ENCODE data around the gene LRRC75A.
"Not testable (repeated sequence)": the region's sequence is repeated elsewhere in the genome, so short reads cannot be mapped to it uniquely, and the experiment has no call there.

The LRRC75A gene

GRCh38 chr17:16455997-16456741 lies 35.8 kb downstream of the LRRC75A start:
- DNase-seq (ENCODE audit: low spot score), result no peak
- TF ChIP-seq, protein P1, sequence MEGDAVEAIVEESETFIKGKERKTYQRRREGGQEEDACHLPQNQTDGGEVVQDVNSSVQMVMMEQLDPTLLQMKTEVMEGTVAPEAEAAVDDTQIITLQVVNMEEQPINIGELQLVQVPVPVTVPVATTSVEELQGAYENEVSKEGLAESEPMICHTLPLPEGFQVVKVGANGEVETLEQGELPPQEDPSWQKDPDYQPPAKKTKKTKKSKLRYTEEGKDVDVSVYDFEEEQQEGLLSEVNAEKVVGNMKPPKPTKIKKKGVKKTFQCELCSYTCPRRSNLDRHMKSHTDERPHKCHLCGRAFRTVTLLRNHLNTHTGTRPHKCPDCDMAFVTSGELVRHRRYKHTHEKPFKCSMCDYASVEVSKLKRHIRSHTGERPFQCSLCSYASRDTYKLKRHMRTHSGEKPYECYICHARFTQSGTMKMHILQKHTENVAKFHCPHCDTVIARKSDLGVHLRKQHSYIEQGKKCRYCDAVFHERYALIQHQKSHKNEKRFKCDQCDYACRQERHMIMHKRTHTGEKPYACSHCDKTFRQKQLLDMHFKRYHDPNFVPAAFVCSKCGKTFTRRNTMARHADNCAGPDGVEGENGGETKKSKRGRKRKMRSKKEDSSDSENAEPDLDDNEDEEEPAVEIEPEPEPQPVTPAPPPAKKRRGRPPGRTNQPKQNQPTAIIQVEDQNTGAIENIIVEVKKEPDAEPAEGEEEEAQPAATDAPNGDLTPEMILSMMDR (IDR thresholded peaks at IDR 0.05; ENCODE audit: extremely low read depth, insufficient read depth, missing control alignments), result no peak
- in situ Hi-C loops (cut with MboI; ENCODE audit: low pct_unique_long_range_greater_than_20kb, low sequenced_read_pairs, unreplicated experiment), result no loop called here

DNA sequence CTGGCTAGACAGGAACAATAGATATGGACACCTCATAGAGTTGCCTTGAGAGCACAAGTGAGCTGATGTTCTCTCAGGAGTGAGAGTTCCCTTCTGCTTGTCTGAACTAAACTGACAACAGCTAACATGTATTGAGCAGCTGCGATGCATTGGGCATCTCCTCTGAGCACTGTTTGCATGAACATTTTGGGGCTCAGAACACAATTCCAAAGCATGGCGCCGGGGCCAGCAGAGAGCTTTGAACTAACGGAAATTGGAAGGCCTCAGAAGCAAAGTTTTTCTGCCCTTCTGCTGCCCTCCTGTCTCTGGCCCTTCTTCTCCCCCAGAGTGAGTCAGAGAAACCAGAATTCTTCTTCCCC lies 38.5 kb downstream of the LRRC75A start:
- in situ Hi-C loops (cut with MboI; ENCODE audit: low pct_unique_long_range_greater_than_20kb, low sequenced_read_pairs, unreplicated experiment), result no loop called here
- TF ChIP-seq, protein P1 (IDR thresholded peaks at IDR 0.05; ENCODE audit: extremely low read depth, insufficient read depth, missing control alignments), result no peak
- no peak for DNase-seq (ENCODE audit: low spot score)

DNA sequence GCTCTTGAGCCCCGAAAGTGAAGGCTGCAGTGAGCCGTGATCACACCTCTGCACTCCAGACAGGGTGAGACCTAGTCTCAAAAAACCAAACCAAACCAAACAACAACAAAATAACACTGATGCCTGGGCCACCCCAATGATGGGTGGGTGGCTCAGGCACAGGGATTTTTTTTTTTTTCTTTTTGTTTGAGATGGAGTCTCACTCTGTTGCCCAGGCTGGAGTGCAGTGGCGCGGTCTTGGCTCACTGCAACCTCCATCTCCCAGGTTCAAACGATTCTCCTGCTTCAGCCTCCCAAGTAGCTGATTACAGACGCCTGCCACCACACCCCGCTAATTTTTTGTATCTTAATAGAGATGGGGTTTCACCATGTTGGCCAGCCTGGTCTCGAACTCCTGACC lies 39.7 kb downstream of the LRRC75A start:
- DNase-seq (ENCODE audit: low spot score); in situ Hi-C loops (cut with MboI; ENCODE audit: low pct_unique_long_range_greater_than_20kb, low sequenced_read_pairs, unreplicated experiment): not testable (repeated sequence)

- DNase-seq (ENCODE audit: low spot score), result no peak
- in situ Hi-C loops (cut with MboI; ENCODE audit: low pct_unique_long_range_greater_than_20kb, low sequenced_read_pairs, unreplicated experiment), result no loop called here
- TF ChIP-seq, protein P1 (IDR thresholded peaks at IDR 0.05; ENCODE audit: extremely low read depth, insufficient read depth, missing control alignments), result no peak
These were observed 42.0 kb downstream of the LRRC75A start for GRCh38 chr17:16450028-16450427.

DNA sequence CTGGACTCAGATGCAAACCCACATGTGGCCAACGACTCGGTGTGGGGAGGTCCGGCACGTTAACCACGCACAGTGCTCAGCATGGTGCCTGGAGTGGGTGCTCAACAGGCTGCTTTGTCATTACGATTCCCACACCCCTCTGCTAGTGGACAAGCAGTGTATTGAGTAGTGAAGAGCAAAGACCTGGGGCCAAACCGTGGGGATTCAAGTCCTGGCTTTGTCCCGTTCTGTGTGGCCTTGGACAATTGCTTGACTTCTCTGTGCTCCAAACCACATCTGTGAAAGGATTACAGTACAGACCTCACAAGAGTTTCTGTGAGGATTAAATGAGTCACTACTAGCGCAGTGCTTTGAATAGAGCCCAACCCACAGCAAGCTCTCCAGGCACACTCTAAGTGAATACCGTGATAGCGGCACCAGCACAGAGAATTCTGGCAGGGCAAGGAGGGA lies 42.8 kb downstream of the LRRC75A start:
- no peak for DNase-seq (ENCODE audit: low spot score)
- TF ChIP-seq, protein P1 (IDR thresholded peaks at IDR 0.05; ENCODE audit: extremely low read depth, insufficient read depth, missing control alignments), result no peak
- in situ Hi-C loops (cut with MboI; ENCODE audit: low pct_unique_long_range_greater_than_20kb, low sequenced_read_pairs, unreplicated experiment), result no loop called here

DNA sequence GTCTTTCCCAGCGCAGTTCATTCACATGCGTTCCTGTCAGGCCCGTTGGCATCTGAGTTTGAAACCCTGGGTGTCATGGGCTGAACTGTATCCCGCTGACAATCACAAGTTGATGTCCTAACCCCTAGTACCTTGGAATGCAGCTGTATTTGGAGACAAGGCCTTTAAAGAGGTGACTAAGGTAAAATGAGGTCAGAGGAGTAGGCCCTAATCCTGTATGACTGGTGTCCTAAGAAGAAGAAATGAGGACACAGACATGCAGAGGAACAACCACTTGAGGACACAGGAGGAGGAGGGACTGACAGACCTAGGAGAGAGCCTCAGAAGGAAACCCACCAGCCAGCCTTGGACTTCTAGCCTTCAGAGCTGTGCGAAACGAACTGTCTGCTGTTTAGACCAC lies 43.5 kb downstream of the LRRC75A start:
- TF ChIP-seq, protein P1 (IDR thresholded peaks at IDR 0.05; ENCODE audit: extremely low read depth, insufficient read depth, missing control alignments), result no peak
- DNase-seq (ENCODE audit: low spot score), result no peak
- in situ Hi-C loops (cut with MboI; ENCODE audit: low pct_unique_long_range_greater_than_20kb, low sequenced_read_pairs, unreplicated experiment), result no loop called here

DNA sequence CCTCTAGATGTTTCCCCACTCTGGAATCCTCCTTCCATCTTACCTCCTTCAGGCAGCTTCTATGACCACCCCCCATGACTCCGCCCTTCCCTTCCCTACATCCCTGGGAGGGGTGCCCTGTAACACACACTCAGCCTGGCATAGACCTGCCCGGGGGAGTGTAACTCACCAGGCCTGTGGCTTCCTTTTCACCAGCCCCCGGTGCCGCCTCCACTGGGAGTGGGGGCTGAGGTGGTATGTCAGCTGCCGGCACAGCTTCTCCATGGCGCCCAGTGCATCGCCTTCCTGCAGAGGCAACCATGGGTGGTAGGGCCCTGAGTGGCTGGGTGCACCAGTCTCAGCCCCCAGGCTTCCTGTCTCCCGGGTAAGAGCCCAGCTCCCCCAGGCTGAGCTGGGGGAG lies 44.3 kb downstream of the LRRC75A start:
- in situ Hi-C loops (cut with MboI; ENCODE audit: low pct_unique_long_range_greater_than_20kb, low sequenced_read_pairs, unreplicated experiment), result no loop called here

More for the DNA sequence above, 44.3 kb downstream of the LRRC75A start:
- DNase-seq (ENCODE audit: low spot score), result no peak
- TF ChIP-seq, protein P1 (IDR thresholded peaks at IDR 0.05; ENCODE audit: extremely low read depth, insufficient read depth, missing control alignments), result no peak

Measured in GM13977 (cell line).